ENCODE measurements around the gene MRFAP1. TPM values are rescaled to one million over a fixed set of nuclear protein-coding genes. Genes with fewer than 3 reads are reported as not detected.
"Not testable (repeated sequence)": the region's sequence is repeated elsewhere in the genome, so short reads cannot be mapped to it uniquely, and the experiment has no call there.

Gene MRFAP1
- polyA plus RNA-seq, 4 donors, result 226 to 324 (median 276) TPM

- FAIRE-seq (no peak), DNase-seq (no peak)
- Histone ChIP-seq H3K4me1 (ENCODE audit: control insufficient read depth in 3 of 3, insufficient read depth in 2 of 3, low read depth in 1 of 3, low read length in 2 of 3) (no peaks in the 10 kb centered on the region), H3K27me3 (ENCODE audit: control insufficient read depth in 3 of 3, insufficient read depth in 3 of 3, low read length in 3 of 3) (no peaks in the 10 kb centered on the region), H3K9me3 (ENCODE audit: control insufficient read depth in 2 of 2, insufficient read depth in 1 of 2, low read depth in 1 of 2, low read length in 1 of 2) (no peaks in the 10 kb centered on the region), H3K4me3 (ENCODE audit: low read depth in 1 of 3, low read length in 3 of 3) (no peak overlapping the region), H3K36me3 (ENCODE audit: control insufficient read depth in 3 of 3, insufficient read depth in 2 of 3, low read depth in 1 of 3, low read length in 3 of 3) (peaks cover 0 to 50% (median 8%) of the 10 kb centered on the region in 3 donors), H3K27ac (ENCODE audit: low read depth in 1 of 3, low read length in 2 of 3) (no peak overlapping the region)
- 92 to 97% (median 95%) methylated on average over 10 of the region's 10 CpGs for WGBS, 3 donors
Measured at GRCh38 chr4:6620296-6620695, 20.2 kb upstream of the MRFAP1 start.

- WGBS, 3 donors, result 82 to 88% (median 88%) methylated on average over 9 to 10 of the region's 10 CpGs
- no peak for FAIRE-seq
Measured at GRCh38 chr4:6620891-6621555, 19.5 kb upstream of the MRFAP1 start.

GRCh38 chr4:6621556-6621927 is 18.9 kb upstream of the MRFAP1 start:
- no peak for DNase-seq
- 87 to 94% (median 92%) methylated on average over 13 of the region's 13 CpGs for WGBS, 3 donors
- FAIRE-seq, result no peak
- Histone ChIP-seq H3K4me3 (ENCODE audit: low read depth in 1 of 3, low read length in 3 of 3) (no peak overlapping the region), H3K36me3 (ENCODE audit: control insufficient read depth in 3 of 3, insufficient read depth in 2 of 3, low read depth in 1 of 3, low read length in 3 of 3) (peaks cover 0 to 40% (median 8%) of the 10 kb centered on the region in 3 donors), H3K9me3 (ENCODE audit: control insufficient read depth in 2 of 2, insufficient read depth in 1 of 2, low read depth in 1 of 2, low read length in 1 of 2) (no peaks in the 10 kb centered on the region), H3K27me3 (ENCODE audit: control insufficient read depth in 3 of 3, insufficient read depth in 3 of 3, low read length in 3 of 3) (no peaks in the 10 kb centered on the region), H3K4me1 (ENCODE audit: control insufficient read depth in 3 of 3, insufficient read depth in 2 of 3, low read depth in 1 of 3, low read length in 2 of 3) (no peaks in the 10 kb centered on the region), H3K27ac (ENCODE audit: low read depth in 1 of 3, low read length in 2 of 3) (no peak overlapping the region)

More at GRCh38 chr4:6620891-6621555, 19.5 kb upstream of the MRFAP1 start:
- H3K27ac ChIP-seq (ENCODE audit: low read depth in 1 of 3, low read length in 2 of 3), result no peak overlapping the region
- no peaks in the 10 kb centered on the region for H3K9me3 ChIP-seq (ENCODE audit: control insufficient read depth in 2 of 2, insufficient read depth in 1 of 2, low read depth in 1 of 2, low read length in 1 of 2)
- H3K27me3 ChIP-seq (ENCODE audit: control insufficient read depth in 3 of 3, insufficient read depth in 3 of 3, low read length in 3 of 3), result no peaks in the 10 kb centered on the region
- H3K36me3 ChIP-seq (ENCODE audit: control insufficient read depth in 3 of 3, insufficient read depth in 2 of 3, low read depth in 1 of 3, low read length in 3 of 3), result peaks cover 0 to 45% (median 8%) of the 10 kb centered on the region in 3 donors
- H3K4me3 ChIP-seq (ENCODE audit: low read depth in 1 of 3, low read length in 3 of 3), result no peak overlapping the region
- DNase-seq, result no peak
- no peaks in the 10 kb centered on the region for H3K4me1 ChIP-seq (ENCODE audit: control insufficient read depth in 3 of 3, insufficient read depth in 2 of 3, low read depth in 1 of 3, low read length in 2 of 3)

GRCh38 chr4:6622744-6623143 is 17.7 kb upstream of the MRFAP1 start:
- Histone ChIP-seq H3K36me3 (ENCODE audit: control insufficient read depth in 3 of 3, insufficient read depth in 2 of 3, low read depth in 1 of 3, low read length in 3 of 3) (peaks cover 0 to 30% (median 8%) of the 10 kb centered on the region in 3 donors), H3K4me3 (ENCODE audit: low read depth in 1 of 3, low read length in 3 of 3) (no peak overlapping the region), H3K27me3 (ENCODE audit: control insufficient read depth in 3 of 3, insufficient read depth in 3 of 3, low read length in 3 of 3) (no peaks in the 10 kb centered on the region), H3K27ac (ENCODE audit: low read depth in 1 of 3, low read length in 2 of 3) (no peak overlapping the region), H3K9me3 (ENCODE audit: control insufficient read depth in 2 of 2, insufficient read depth in 1 of 2, low read depth in 1 of 2, low read length in 1 of 2) (no peaks in the 10 kb centered on the region), H3K4me1 (ENCODE audit: control insufficient read depth in 3 of 3, insufficient read depth in 2 of 3, low read depth in 1 of 3, low read length in 2 of 3) (no peaks in the 10 kb centered on the region)
- FAIRE-seq (no peak), DNase-seq (no peak)
- WGBS, 3 donors, result 88 to 93% (median 88%) methylated on average over 2 of the region's 2 CpGs

GRCh38 chr4:6625256-6625655 is 15.2 kb upstream of the MRFAP1 start:
- FAIRE-seq (no peak), DNase-seq (no peak)
- Histone ChIP-seq H3K4me1 (ENCODE audit: control insufficient read depth in 3 of 3, insufficient read depth in 2 of 3, low read depth in 1 of 3, low read length in 2 of 3) (no peaks in the 10 kb centered on the region), H3K36me3 (ENCODE audit: control insufficient read depth in 3 of 3, insufficient read depth in 2 of 3, low read depth in 1 of 3, low read length in 3 of 3) (peaks cover 0 to 5% (median 3%) of the 10 kb centered on the region in 3 donors), H3K27ac (ENCODE audit: low read depth in 1 of 3, low read length in 2 of 3) (no peak overlapping the region), H3K9me3 (ENCODE audit: control insufficient read depth in 2 of 2, insufficient read depth in 1 of 2, low read depth in 1 of 2, low read length in 1 of 2) (no peaks in the 10 kb centered on the region), H3K4me3 (ENCODE audit: low read depth in 1 of 3, low read length in 3 of 3) (no peak overlapping the region), H3K27me3 (ENCODE audit: control insufficient read depth in 3 of 3, insufficient read depth in 3 of 3, low read length in 3 of 3) (no peaks in the 10 kb centered on the region)
- WGBS, 3 donors, result 85 to 89% (median 86%) methylated on average over 9 of the region's 9 CpGs

- no peaks in the 10 kb centered on the region for H3K4me1 ChIP-seq (ENCODE audit: control insufficient read depth in 3 of 3, insufficient read depth in 2 of 3, low read depth in 1 of 3, low read length in 2 of 3)
- FAIRE-seq (no peak), DNase-seq (no peak)
- H3K27me3 ChIP-seq (ENCODE audit: control insufficient read depth in 3 of 3, insufficient read depth in 3 of 3, low read length in 3 of 3), result no peaks in the 10 kb centered on the region
- peaks cover 0 to 3% (median 0%) of the 10 kb centered on the region in 3 donors for H3K36me3 ChIP-seq (ENCODE audit: control insufficient read depth in 3 of 3, insufficient read depth in 2 of 3, low read depth in 1 of 3, low read length in 3 of 3)
- 87 to 90% (median 88%) methylated on average over 11 of the region's 11 CpGs for WGBS, 3 donors
- H3K9me3 ChIP-seq (ENCODE audit: control insufficient read depth in 2 of 2, insufficient read depth in 1 of 2, low read depth in 1 of 2, low read length in 1 of 2), result no peaks in the 10 kb centered on the region
- no peak overlapping the region for H3K27ac ChIP-seq (ENCODE audit: low read depth in 1 of 3, low read length in 2 of 3)
- H3K4me3 ChIP-seq (ENCODE audit: low read depth in 1 of 3, low read length in 3 of 3), result no peak overlapping the region
Measured at GRCh38 chr4:6626066-6626465, 14.4 kb upstream of the MRFAP1 start.

- 69 to 73% (median 69%) methylated on average over 3 of the region's 3 CpGs for WGBS, 3 donors
Measured at GRCh38 chr4:6627832-6628231, 12.7 kb upstream of the MRFAP1 start.

GRCh38 chr4:6628484-6628883 is 12.0 kb upstream of the MRFAP1 start:
- H3K27ac ChIP-seq (ENCODE audit: low read depth in 1 of 3, low read length in 2 of 3); FAIRE-seq; H3K4me1 ChIP-seq (ENCODE audit: control insufficient read depth in 3 of 3, insufficient read depth in 2 of 3, low read depth in 1 of 3, low read length in 2 of 3); H3K4me3 ChIP-seq (ENCODE audit: low read depth in 1 of 3, low read length in 3 of 3); H3K9me3 ChIP-seq (ENCODE audit: control insufficient read depth in 2 of 2, insufficient read depth in 1 of 2, low read depth in 1 of 2, low read length in 1 of 2); H3K27me3 ChIP-seq (ENCODE audit: control insufficient read depth in 3 of 3, insufficient read depth in 3 of 3, low read length in 3 of 3); DNase-seq; H3K36me3 ChIP-seq (ENCODE audit: control insufficient read depth in 3 of 3, insufficient read depth in 2 of 3, low read depth in 1 of 3, low read length in 3 of 3): not testable (repeated sequence)
- WGBS, 3 donors, result 91 to 100% (median 97%) methylated on average over 1 of the region's 1 CpG

More at GRCh38 chr4:6627832-6628231, 12.7 kb upstream of the MRFAP1 start:
- Histone ChIP-seq H3K36me3 (ENCODE audit: control insufficient read depth in 3 of 3, insufficient read depth in 2 of 3, low read depth in 1 of 3, low read length in 3 of 3) (no peaks in the 10 kb centered on the region), H3K4me1 (ENCODE audit: control insufficient read depth in 3 of 3, insufficient read depth in 2 of 3, low read depth in 1 of 3, low read length in 2 of 3) (no peaks in the 10 kb centered on the region), H3K9me3 (ENCODE audit: control insufficient read depth in 2 of 2, insufficient read depth in 1 of 2, low read depth in 1 of 2, low read length in 1 of 2) (no peaks in the 10 kb centered on the region), H3K4me3 (ENCODE audit: low read depth in 1 of 3, low read length in 3 of 3) (no peak overlapping the region), H3K27ac (ENCODE audit: low read depth in 1 of 3, low read length in 2 of 3) (no peak overlapping the region), H3K27me3 (ENCODE audit: control insufficient read depth in 3 of 3, insufficient read depth in 3 of 3, low read length in 3 of 3) (no peaks in the 10 kb centered on the region)
- DNase-seq (no peak), FAIRE-seq (no peak)

GRCh38 chr4:6632125-6632524 is 8.4 kb upstream of the MRFAP1 start:
- Histone ChIP-seq H3K27ac (ENCODE audit: low read depth in 1 of 3, low read length in 2 of 3) (no peak overlapping the region), H3K9me3 (ENCODE audit: control insufficient read depth in 2 of 2, insufficient read depth in 1 of 2, low read depth in 1 of 2, low read length in 1 of 2) (no peaks in the 10 kb centered on the region), H3K4me1 (ENCODE audit: control insufficient read depth in 3 of 3, insufficient read depth in 2 of 3, low read depth in 1 of 3, low read length in 2 of 3) (no peaks in the 10 kb centered on the region), H3K27me3 (ENCODE audit: control insufficient read depth in 3 of 3, insufficient read depth in 3 of 3, low read length in 3 of 3) (no peaks in the 10 kb centered on the region), H3K4me3 (ENCODE audit: low read depth in 1 of 3, low read length in 3 of 3) (no peak overlapping the region), H3K36me3 (ENCODE audit: control insufficient read depth in 3 of 3, insufficient read depth in 2 of 3, low read depth in 1 of 3, low read length in 3 of 3) (no peaks in the 10 kb centered on the region)
- FAIRE-seq, result no peak
- WGBS, 3 donors, result 93 to 98% (median 97%) methylated on average over 4 of the region's 4 CpGs
- no peak for DNase-seq
